Endodermal cell (in vitro differentiated cells): Measurements from ENCODE around the gene NBPF6. TPM values are rescaled to one million over a fixed set of nuclear protein-coding genes. Genes with fewer than 3 reads are reported as not detected.

Experiments used
- DNase-seq: peaks from one replicate; pipeline ENCODE4 v3.0.0-alpha.2; 2017
- H3K27ac ChIP-seq: 2 replicates; pipeline ENCODE4 v1.5.1; 2013; ENCODE audit warnings: mild to moderate bottlenecking, low read depth, low read length, moderate library complexity
- H3K27me3 ChIP-seq: 2 replicates; pipeline ENCODE4 v1.6.1; 2013; ENCODE audit warnings: mild to moderate bottlenecking, low read length, moderate library complexity; ENCODE audit not compliant: insufficient read depth, control insufficient read depth, poor library complexity, severe bottlenecking
- H3K36me3 ChIP-seq: 2 replicates; pipeline ENCODE4 v1.7.0; 2013; ENCODE audit warnings: mild to moderate bottlenecking, low read length, moderate library complexity; ENCODE audit not compliant: control insufficient read depth, insufficient read depth
- H3K4me1 ChIP-seq: one replicate; pipeline ENCODE4 v1.7.0; 2013; ENCODE audit warnings: low read length; ENCODE audit not compliant: control insufficient read depth, insufficient read depth
- H3K4me3 ChIP-seq: 2 replicates; pipeline ENCODE4 v1.5.1; 2013; ENCODE audit warnings: mild to moderate bottlenecking, low read length, moderate library complexity
- H3K9ac ChIP-seq: 2 replicates; pipeline ENCODE4 v1.6.1; 2013; ENCODE audit warnings: mild to moderate bottlenecking, low read length, moderate library complexity; ENCODE audit not compliant: poor library complexity, severe bottlenecking; ENCODE audit errors: extremely low read depth
- H3K9me3 ChIP-seq: 2 replicates; pipeline ENCODE4 v1.6.1; 2013; ENCODE audit warnings: mild to moderate bottlenecking, low read length, moderate library complexity; ENCODE audit not compliant: control insufficient read depth
- H3K27ac Mint-ChIP-seq: 2 replicates; pipeline ENCODE4 v1.8.0; 2020; ENCODE audit warnings: mixed read lengths
- H3K27me3 Mint-ChIP-seq: 2 replicates; pipeline ENCODE4 v1.8.0; 2021; ENCODE audit warnings: mild to moderate bottlenecking, mixed read lengths; ENCODE audit not compliant: insufficient read depth
- H3K36me3 Mint-ChIP-seq: 2 replicates; pipeline ENCODE4 v1.8.0; 2020; ENCODE audit warnings: low read depth, mixed read lengths
- H3K4me1 Mint-ChIP-seq: 2 replicates; pipeline ENCODE4 v1.8.0; 2020; ENCODE audit warnings: mixed read lengths
- H3K4me3 Mint-ChIP-seq: 2 replicates; pipeline ENCODE4 v1.8.0; 2020; ENCODE audit warnings: mild to moderate bottlenecking, moderate library complexity, mixed read lengths
- H3K9me3 Mint-ChIP-seq: 2 replicates; pipeline ENCODE4 v1.8.0; 2020; ENCODE audit warnings: mild to moderate bottlenecking, mixed read lengths
- CTCF ChIP-seq: fragments of 200-600 bp; sonication (generic); conservative IDR thresholded peaks from 2 replicates; pipeline ENCODE4 v1.5.0; 2021; ENCODE audit warnings: antibody characterized with exemption, mild to moderate bottlenecking
- WGBS, 2 experiments: methylation state at CpG; one replicate each; pipeline versions ENCODE4 v1.1.5 to v1.1.7; 2013; ENCODE audit warnings: missing lambda C conversion rate in 2 of 2, mixed read lengths in 1 of 2; ENCODE audit not compliant: insufficient coverage in 1 of 2, insufficient read length in 1 of 2; 5-methylcytosine and 5-hydroxymethylcytosine counted together
- total RNA-seq, 2 donors: library from RNA; stranded (reverse); fragmentation: NEBNext Ultra II Directional in 1 of 2; extraction: Animal tissue kit (Norgen Biotek cat#: 25700) in 1 of 2; gene quantifications; 2 replicates in 1 of 2; 3 replicates in 1 of 2; pipeline ENCODE4 v1.2.1, GENCODE V29; 2021

Gene NBPF6
- total RNA-seq, 2 donors from 2014 or later: not detected

GRCh38 chr1:108502138-108502537 is 52.0 kb downstream of the NBPF6 start:
- Histone ChIP-seq H3K27ac (no peak overlapping the region), H3K36me3 (no peaks in the 10 kb centered on the region), H3K9ac (no peak overlapping the region), H3K4me3 (no peak overlapping the region), H3K27me3 (no peaks in the 10 kb centered on the region), H3K9me3 (peaks cover 5% of the 10 kb centered on the region), H3K4me1 (peaks cover 4% of the 10 kb centered on the region)
- Mint-ChIP-seq H3K4me3 (no peak overlapping the region), H3K36me3 (no peaks in the 10 kb centered on the region), H3K27me3 (no peaks in the 10 kb centered on the region), H3K27ac (no peak overlapping the region), H3K9me3 (no peaks in the 10 kb centered on the region), H3K4me1 (peaks cover 2% of the 10 kb centered on the region)
- no peak for DNase-seq
- 88 to 92% methylated on average over 2 of the region's 2 CpGs for WGBS, 2 experiments
- TF ChIP-seq CTCF: no peak

- H3K4me1 ChIP-seq: peaks cover 4% of the 10 kb centered on the region
- Mint-ChIP-seq H3K4me1 (peaks cover 2% of the 10 kb centered on the region), H3K27me3 (no peaks in the 10 kb centered on the region), H3K4me3 (no peak overlapping the region), H3K36me3 (no peaks in the 10 kb centered on the region), H3K9me3 (no peaks in the 10 kb centered on the region), H3K27ac (no peak overlapping the region)
- no peak overlapping the region for H3K4me3 ChIP-seq
- no peaks in the 10 kb centered on the region for H3K27me3 ChIP-seq
- H3K9ac ChIP-seq: peak overlapping the region; percentile 14
- H3K9me3 ChIP-seq: peaks cover 5% of the 10 kb centered on the region
- no peaks in the 10 kb centered on the region for H3K36me3 ChIP-seq
- no peak for DNase-seq
- H3K27ac ChIP-seq: no peak overlapping the region
- no peak for TF ChIP-seq CTCF
- 89 to 95% methylated on average over 2 of the region's 2 CpGs for WGBS, 2 experiments
Measured at GRCh38 chr1:108502624-108503023, 52.5 kb downstream of the NBPF6 start.

GRCh38 chr1:108503062-108503733 is 53.1 kb downstream of the NBPF6 start:
- WGBS, 2 experiments: 85 to 86% methylated on average over 5 of the region's 5 CpGs
- Mint-ChIP-seq H3K4me3 (no peak overlapping the region), H3K9me3 (no peaks in the 10 kb centered on the region), H3K27ac (no peak overlapping the region), H3K4me1 (peaks cover 2% of the 10 kb centered on the region), H3K27me3 (no peaks in the 10 kb centered on the region), H3K36me3 (no peaks in the 10 kb centered on the region)
- Histone ChIP-seq H3K4me3 (no peak overlapping the region), H3K27ac (no peak overlapping the region), H3K27me3 (no peaks in the 10 kb centered on the region), H3K9ac (no peak overlapping the region), H3K9me3 (peaks cover 5% of the 10 kb centered on the region), H3K4me1 (peaks cover 4% of the 10 kb centered on the region), H3K36me3 (no peaks in the 10 kb centered on the region)
- DNase-seq: peak; percentile 73
- no peak for TF ChIP-seq CTCF
